ENCODE data around the gene NUDCD3.

The NUDCD3 gene

DNA sequence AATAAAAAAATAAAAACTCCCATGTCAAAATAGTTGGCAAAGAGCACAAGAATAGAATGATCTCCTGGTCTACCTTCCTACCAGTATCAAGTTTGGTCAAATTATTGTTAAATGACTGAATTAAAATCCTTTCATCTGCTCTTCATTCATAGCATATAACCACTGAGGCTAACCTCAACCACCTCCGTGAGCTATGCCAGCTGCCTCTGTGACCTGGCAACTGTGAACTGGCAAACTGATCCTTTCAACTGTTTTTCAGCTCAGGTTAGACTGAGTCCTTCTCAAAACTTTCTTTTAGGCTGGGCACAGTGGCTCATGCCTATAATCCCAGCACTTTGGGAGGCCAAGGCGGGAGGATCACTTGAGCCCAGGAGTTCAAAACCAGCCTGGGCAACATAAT is 36.1 kb downstream of the NUDCD3 start:
- TF ChIP-seq, protein P1, sequence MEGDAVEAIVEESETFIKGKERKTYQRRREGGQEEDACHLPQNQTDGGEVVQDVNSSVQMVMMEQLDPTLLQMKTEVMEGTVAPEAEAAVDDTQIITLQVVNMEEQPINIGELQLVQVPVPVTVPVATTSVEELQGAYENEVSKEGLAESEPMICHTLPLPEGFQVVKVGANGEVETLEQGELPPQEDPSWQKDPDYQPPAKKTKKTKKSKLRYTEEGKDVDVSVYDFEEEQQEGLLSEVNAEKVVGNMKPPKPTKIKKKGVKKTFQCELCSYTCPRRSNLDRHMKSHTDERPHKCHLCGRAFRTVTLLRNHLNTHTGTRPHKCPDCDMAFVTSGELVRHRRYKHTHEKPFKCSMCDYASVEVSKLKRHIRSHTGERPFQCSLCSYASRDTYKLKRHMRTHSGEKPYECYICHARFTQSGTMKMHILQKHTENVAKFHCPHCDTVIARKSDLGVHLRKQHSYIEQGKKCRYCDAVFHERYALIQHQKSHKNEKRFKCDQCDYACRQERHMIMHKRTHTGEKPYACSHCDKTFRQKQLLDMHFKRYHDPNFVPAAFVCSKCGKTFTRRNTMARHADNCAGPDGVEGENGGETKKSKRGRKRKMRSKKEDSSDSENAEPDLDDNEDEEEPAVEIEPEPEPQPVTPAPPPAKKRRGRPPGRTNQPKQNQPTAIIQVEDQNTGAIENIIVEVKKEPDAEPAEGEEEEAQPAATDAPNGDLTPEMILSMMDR (IDR thresholded peaks at IDR 0.05), result no peak
- no peak for TF ChIP-seq ZFX (IDR thresholded peaks at IDR 0.05; ENCODE audit: borderline replicate concordance)
- no peak overlapping the region for H3K27ac ChIP-seq

- H3K27ac ChIP-seq, result no peak overlapping the region
- TF ChIP-seq, protein P1 (IDR thresholded peaks at IDR 0.05), result no peak
- TF ChIP-seq ZFX (IDR thresholded peaks at IDR 0.05; ENCODE audit: borderline replicate concordance), result no peak
These were observed 39.3 kb downstream of the NUDCD3 start for GRCh38 chr7:44451123-44451522.

GRCh38 chr7:44449584-44449928 is 40.9 kb downstream of the NUDCD3 start:
- H3K27ac ChIP-seq, result no peak overlapping the region
- TF ChIP-seq, protein P1 (IDR thresholded peaks at IDR 0.05), result no peak
- no peak for TF ChIP-seq ZFX (IDR thresholded peaks at IDR 0.05; ENCODE audit: borderline replicate concordance)

- TF ChIP-seq ZFX (IDR thresholded peaks at IDR 0.05; ENCODE audit: borderline replicate concordance), result no peak
- TF ChIP-seq, protein P1 (IDR thresholded peaks at IDR 0.05), result no peak
- H3K27ac ChIP-seq, result no peak overlapping the region
These were observed 41.4 kb downstream of the NUDCD3 start for GRCh38 chr7:44448922-44449583.

GRCh38 chr7:44447874-44448425 is 42.5 kb downstream of the NUDCD3 start:
- no peak overlapping the region for H3K27ac ChIP-seq
- TF ChIP-seq ZFX (IDR thresholded peaks at IDR 0.05; ENCODE audit: borderline replicate concordance), result no peak
- TF ChIP-seq, protein P1 (IDR thresholded peaks at IDR 0.05), result no peak

DNA sequence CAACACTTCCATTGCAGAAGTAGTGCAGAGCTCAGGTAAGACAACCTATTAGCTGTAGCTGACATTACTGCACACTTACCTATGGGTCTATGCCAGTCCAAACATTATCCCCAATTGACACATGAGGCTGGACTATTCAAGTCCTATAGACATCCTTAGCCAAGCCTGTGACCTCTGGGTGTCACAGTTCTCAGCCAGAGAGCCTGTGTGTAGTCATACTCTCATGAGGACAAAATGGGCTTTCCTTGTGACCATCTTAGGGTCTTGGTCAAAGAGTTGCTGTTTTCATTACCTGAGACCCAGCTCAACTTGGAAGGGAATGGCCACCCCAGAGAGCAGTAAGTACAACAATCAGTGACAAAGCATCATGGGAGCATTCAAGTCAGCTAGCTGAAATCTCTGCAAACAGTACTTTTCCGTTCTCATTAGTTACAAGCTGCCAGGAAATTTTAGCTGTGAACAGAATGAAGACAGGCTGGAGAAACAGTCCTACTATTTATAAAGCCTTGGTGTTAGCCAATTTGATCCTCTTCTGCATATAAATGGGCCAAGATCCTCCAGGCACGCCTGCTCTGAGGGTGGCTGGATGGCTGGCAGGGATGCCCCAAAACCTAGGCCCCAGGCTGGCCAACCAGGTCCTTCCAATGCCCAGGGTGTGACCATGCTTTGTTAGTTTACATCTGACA is 44.3 kb downstream of the NUDCD3 start:
- H3K27ac ChIP-seq, result no peak overlapping the region
- TF ChIP-seq ZFX (IDR thresholded peaks at IDR 0.05; ENCODE audit: borderline replicate concordance), result no peak
- TF ChIP-seq, protein P1 (IDR thresholded peaks at IDR 0.05), result no peak

DNA sequence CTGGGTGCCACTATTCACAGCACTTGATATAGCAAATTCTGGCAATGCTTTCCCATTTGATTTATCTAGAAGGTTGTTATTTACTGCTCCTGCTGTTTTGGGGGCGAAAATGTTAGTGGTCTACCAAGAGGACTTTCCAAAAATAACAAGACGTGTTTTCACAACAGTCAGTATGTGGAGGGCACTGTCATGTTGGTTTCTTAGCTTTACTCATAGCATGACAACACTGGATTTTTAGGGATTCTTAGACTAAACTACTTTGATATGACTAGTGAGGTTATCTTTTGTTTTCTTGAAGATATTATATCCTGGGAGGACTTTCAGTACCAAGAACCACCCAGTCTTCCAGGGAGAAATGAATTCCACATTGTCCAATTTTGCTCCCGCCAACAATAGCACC is 49.4 kb downstream of the NUDCD3 start:
- TF ChIP-seq, protein P1 (IDR thresholded peaks at IDR 0.05), result no peak
- no peak for TF ChIP-seq ZFX (IDR thresholded peaks at IDR 0.05; ENCODE audit: borderline replicate concordance)
- H3K27ac ChIP-seq, result no peak overlapping the region
